Vagina (tissue), 2 donors: ENCODE results near the gene ATIC.

Experiments used
- CTCF ChIP-seq, 3 experiments: fragments of 450-650 bp in 2 of 3; fragments of 200-600 bp in 1 of 3; sonication (generic) in 1 of 3; IDR thresholded peaks; one replicate each; pipeline ENCODE4 v1.5.1; 2017 to 2019; ENCODE audit warnings: antibody characterized with exemption in 3 of 3, mild to moderate bottlenecking in 2 of 3, moderate library complexity in 2 of 3
- POLR2AphosphoS5 ChIP-seq, 2 donors: sonication (generic); formaldehyde crosslinking; IDR thresholded peaks; one replicate each; pipeline ENCODE4 v1.9.0; 2017; ENCODE audit warnings: antibody characterized with exemption in 2 of 2, mild to moderate bottlenecking in 2 of 2, low read depth in 1 of 2; ENCODE audit not compliant: insufficient read depth in 1 of 2

- TF ChIP-seq CTCF (IDR thresholded peaks at IDR 0.05) (no peak), POLR2AphosphoS5 (IDR thresholded peaks at IDR 0.05; ENCODE audit: insufficient read depth in 1 of 2, low read depth in 1 of 2) (no peak)
Observed at GRCh38 chr2:215363461-215364156, 51.8 kb downstream of the ATIC start.
